Dermis blood vessel endothelial cell (primary cell): ENCODE measurements around the gene KCTD15. TPM values are rescaled to one million over a fixed set of nuclear protein-coding genes. Genes with fewer than 3 reads are reported as not detected.

Experiments used
- DNase-seq: peaks from one replicate; pipeline ENCODE4 v3.0.0; 2010
- total RNA-seq: library from RNA; depleted of rRNA; stranded (reverse); fragments of >200 nt; gene quantifications from 2 replicates; pipeline ENCODE4 v1.2.3, GENCODE V29; 2014

Gene KCTD15
- total RNA-seq, 1 donor from 2014 or later = 61.8 TPM

DNA sequence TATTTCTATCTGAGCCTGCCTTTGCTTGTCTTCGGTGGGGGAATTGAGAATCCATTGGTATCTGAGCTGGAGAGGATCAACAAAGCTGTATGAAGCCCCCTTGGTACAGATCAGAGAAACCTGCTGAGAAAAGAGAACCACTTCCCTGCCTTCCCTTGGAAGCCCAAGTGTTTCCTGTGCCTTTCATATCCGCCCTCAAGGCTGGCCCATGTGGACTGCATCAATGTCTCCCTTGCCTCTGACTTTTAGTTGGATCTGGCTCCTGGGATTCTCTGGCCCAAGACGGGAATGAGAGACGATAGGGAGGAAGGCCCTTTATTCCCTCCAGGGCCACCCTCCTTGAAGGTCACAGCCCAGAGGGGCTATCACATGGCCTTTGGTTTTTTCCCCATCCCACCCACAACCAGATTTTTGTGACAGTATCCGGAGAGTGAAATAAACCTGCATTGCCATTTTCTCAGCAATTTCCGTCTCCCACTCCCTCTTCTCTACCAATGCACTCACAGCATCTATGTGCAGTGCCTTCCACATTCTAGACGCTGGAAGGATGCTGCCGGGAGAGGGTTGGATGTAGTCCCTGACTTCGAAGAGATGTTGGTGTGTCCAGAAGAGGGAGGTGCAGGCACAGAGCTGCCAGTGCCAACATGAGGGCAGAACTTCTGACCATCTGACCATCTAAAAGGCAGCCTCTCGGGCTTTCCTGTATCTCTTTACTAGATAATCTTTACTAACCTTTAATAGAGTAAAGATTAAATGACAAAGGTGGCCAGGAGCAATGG lies 63.8 kb downstream of the KCTD15 start:
- no peak for DNase-seq

DNA sequence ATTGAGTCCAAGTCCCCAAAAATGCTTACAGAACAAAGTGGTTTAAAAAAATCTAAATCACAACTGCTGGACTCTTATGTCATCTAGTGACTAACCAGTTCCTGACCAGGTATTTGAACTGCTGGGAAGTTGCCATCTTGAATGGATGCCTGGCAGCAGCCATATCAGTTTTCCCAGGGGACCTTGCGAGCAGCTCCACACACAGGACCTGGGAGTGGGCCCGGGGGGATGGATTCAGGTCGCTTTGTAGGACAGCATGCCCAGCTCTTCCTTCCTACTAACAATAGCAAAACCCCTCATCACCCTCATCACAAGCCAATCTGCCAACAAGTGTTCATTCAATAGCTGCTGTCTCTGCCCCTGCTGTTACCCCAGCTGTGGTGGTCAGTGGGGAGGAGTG lies 65.3 kb downstream of the KCTD15 start:
- DNase-seq = no peak

DNA sequence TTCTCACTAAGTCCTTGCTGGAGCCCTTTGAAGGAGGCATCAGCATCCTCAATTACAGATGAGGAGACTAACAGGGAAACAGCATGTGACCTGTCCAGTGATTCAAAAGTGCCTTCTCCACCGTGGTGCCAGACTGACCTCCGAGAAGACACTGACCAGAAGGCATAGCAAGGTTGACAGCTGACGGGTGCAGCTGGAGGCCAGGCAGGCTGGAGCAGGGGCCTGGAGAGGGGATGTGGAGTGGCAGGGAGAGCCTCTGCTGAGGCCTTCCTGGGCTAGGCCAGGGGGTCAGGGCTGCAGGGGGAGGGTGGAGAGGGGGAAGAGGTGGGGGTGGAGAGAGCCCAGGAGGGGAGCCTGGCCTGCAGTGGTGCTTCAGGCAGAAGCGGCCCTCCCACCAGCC lies 66.3 kb downstream of the KCTD15 start:
- no peak for DNase-seq

DNA sequence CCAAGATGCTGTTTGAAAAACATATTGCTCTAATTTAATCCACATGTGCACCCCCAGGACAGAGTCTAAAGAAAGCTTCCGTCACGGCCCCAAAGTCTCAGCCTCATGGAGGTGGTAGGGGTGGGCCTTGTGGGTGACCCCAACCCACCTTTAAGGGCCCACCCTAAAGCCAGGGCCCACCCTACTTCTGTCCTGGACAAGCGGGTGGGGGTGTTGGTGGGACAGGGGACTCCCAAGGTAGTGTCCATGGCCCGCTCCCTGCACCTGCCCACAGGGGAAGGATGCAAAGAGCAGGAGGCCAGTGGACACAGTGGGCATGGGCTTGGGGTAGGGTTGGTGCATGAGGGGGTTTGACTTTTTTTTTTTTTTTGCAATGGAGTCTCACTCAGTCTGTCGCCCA lies 66.8 kb downstream of the KCTD15 start:
- no peak for DNase-seq

DNA sequence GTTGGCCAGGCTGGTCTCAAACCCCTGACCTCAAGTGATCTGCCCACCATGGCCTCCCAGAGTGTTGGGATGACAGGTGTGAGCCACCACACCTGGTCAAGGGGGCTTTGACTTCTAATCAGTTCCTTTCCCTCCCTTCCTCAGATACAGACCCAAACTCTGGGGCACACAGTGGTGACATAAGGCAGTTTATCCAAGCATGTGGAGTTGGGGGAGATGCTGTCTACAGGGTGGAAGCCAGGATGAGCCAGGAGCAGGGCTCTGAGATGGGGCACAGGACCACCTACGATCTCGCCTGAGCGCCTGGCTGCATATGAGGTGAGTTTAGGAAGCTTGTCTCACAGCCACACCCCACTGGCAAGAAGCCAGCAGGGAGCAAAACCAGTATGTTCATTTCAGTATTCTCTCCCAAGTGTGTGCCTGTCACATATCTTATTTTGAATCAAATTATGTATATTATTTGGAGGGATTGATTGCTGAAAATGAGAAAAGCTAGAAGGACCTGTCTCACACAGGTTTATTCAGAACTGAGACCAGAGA lies 67.7 kb downstream of the KCTD15 start:
- DNase-seq = no peak

DNA sequence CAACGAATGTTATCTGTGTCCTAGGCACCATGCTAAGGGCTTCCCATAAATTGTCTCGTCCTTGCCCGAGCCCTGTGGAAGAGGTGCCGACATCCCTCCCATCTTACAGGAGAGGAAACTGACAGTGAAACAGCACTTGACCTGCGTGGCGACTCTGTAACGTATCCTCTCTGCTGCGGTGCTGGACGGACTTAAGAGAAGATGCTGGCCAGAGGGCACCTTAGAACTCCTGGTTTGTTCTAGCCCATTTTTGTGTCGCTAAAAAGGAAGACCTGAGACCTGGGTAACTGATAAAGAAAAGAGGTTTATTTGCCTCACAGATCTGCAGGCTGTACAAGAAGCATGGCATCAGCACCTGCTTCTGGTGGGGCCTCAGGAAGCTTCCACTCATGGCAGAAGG lies 68.6 kb downstream of the KCTD15 start:
- DNase-seq = no peak

Other genes starting within 250 kb of the KCTD15 start
- 0.09 TPM in 1 of 2 replicates, not detected in the other for gene CHST8, start 174.9 kb upstream of the KCTD15 start, total RNA-seq